Ovary (tissue), 9 donors: ENCODE data around the gene ABL1. TPM values are rescaled to one million over a fixed set of nuclear protein-coding genes. Genes with fewer than 3 reads are reported as not detected.

Source experiments
- DNase-seq, 5 donors: peaks; one replicate each; pipeline ENCODE4 v3.0.0-alpha.2; 2019 to 2020
- H3K27ac ChIP-seq, 2 donors: fragments of 200-600 bp; one replicate each; pipeline versions ENCODE4 v1.5.1 to v1.8.0; 2019 to 2022
- H3K27me3 ChIP-seq: fragments of 200-600 bp; one replicate; pipeline ENCODE4 v1.8.0; 2022
- H3K36me3 ChIP-seq: fragments of 200-600 bp; sonication (generic); one replicate; pipeline ENCODE4 v1.5.1; 2019
- H3K4me1 ChIP-seq: one replicate; pipeline ENCODE4 v1.8.1; 2013; ENCODE audit warnings: mild to moderate bottlenecking, moderate library complexity; ENCODE audit not compliant: insufficient read depth
- H3K4me3 ChIP-seq: fragments of 200-600 bp; sonication (generic); one replicate; pipeline ENCODE4 v1.5.1; 2017
- H3K9me3 ChIP-seq, 2 donors: fragments of 200-600 bp in 1 of 2; sonication (generic) in 1 of 2; one replicate each; pipeline versions ENCODE4 v1.5.1 to v1.8.1; 2013 to 2019; ENCODE audit warnings: mild to moderate bottlenecking in 1 of 2, moderate library complexity in 1 of 2
- EP300 ChIP-seq: sonication (generic); formaldehyde crosslinking; IDR thresholded peaks from one replicate; pipeline ENCODE4 v1.6.1; 2017; ENCODE audit warnings: antibody characterized with exemption
- POLR2A ChIP-seq: fragments of 450-650 bp; IDR thresholded peaks from one replicate; pipeline ENCODE4 v1.6.1; 2017; ENCODE audit warnings: antibody characterized with exemption, mild to moderate bottlenecking, moderate library complexity
- WGBS, 3 donors: extraction: QIAGEN DNeasy Blood & Tissue Kit in 1 of 3; methylation state at CpG; one replicate each; pipeline versions ENCODE4 v1.1.5 to v1.1.7; 2013 to 2017; 5-methylcytosine and 5-hydroxymethylcytosine counted together
- intact Hi-C, 4 donors: fragments of 100-400 bp; cut with DNase I; formaldehyde crosslinking; loops; one replicate each; pipeline versions ENCODE4 v1.11.0 to v1.15.1; 2022 to 2023
- polyA plus RNA-seq, 2 donors: library from polyadenylated mRNA; stranded (reverse); fragments of 200-250 nt in 1 of 2; fragments of 350-450 nt in 1 of 2; fragmentation: Illumina TruSeq in 1 of 2; extraction: RNeasy Lipid Tissue Mini Kit (QIAGEN cat#74804) in 1 of 2; gene quantifications; one replicate each; pipeline ENCODE4 v1.2.3, GENCODE V29; 2013 to 2014
- total RNA-seq, 7 donors: library from RNA; depleted of rRNA in 2 of 7; stranded (reverse); fragments of >200 nt in 2 of 7; fragmentation: NEBNext Ultra II Directional in 3 of 7; extraction: Animal tissue kit (Norgen Biotek cat#: 25700) in 3 of 7; gene quantifications; one replicate each; pipeline versions ENCODE4 v1.1.0 to v1.2.4, GENCODE V29; 2016 to 2023
- TF ChIP-seq, protein P1 (sequence below), 3 donors: fragments of 450-650 bp in 2 of 3; fragments of 200-600 bp in 1 of 3; IDR thresholded peaks; one replicate each; pipeline versions ENCODE4 v1.5.1 to v1.8.0; 2016 to 2022; ENCODE audit warnings: antibody characterized with exemption in 3 of 3, mild to moderate bottlenecking in 1 of 3
- donor health status: DM: no; HTN: no; CAD: no; lungs with moderate emphysema.
- donor health status: DM: no; HTN: no; CAD: no.
- donor health status: Bipolar disorder and iron deficiency.
- donor health status: DM: yes; HTN: yes; CAD: no.
- donor health status: DM: no; HTN: no; CAD: no.
- donor health status: DM: yes; HTN: yes; CAD: no.

Gene ABL1
- total and polyA plus RNA-seq, 9 donors = 39.4 to 112 (median 75.1) TPM

DNA sequence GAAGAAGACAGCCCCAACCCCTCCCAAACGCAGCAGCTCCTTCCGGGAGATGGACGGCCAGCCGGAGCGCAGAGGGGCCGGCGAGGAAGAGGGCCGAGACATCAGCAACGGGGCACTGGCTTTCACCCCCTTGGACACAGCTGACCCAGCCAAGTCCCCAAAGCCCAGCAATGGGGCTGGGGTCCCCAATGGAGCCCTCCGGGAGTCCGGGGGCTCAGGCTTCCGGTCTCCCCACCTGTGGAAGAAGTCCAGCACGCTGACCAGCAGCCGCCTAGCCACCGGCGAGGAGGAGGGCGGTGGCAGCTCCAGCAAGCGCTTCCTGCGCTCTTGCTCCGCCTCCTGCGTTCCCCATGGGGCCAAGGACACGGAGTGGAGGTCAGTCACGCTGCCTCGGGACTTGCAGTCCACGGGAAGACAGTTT is 49.1 kb downstream of the ABL1 start:
- no peaks in the 10 kb centered on the region for H3K27me3 ChIP-seq
- intact Hi-C loops = no loop called here
- no peak overlapping the region for H3K4me3 ChIP-seq
- H3K9me3 ChIP-seq = no peaks in the 10 kb centered on the region
- peak overlapping the region in 1 of 2 donors; percentile 12 for H3K27ac ChIP-seq
- 54 to 73% (median 65%) methylated on average over 25 of the region's 25 CpGs for WGBS, 3 donors
- peak; percentile 42 to 70 (median 56) for DNase-seq
- H3K4me1 ChIP-seq = no peaks in the 10 kb centered on the region
- H3K36me3 ChIP-seq = no peaks in the 10 kb centered on the region
- TF ChIP-seq, protein P1, sequence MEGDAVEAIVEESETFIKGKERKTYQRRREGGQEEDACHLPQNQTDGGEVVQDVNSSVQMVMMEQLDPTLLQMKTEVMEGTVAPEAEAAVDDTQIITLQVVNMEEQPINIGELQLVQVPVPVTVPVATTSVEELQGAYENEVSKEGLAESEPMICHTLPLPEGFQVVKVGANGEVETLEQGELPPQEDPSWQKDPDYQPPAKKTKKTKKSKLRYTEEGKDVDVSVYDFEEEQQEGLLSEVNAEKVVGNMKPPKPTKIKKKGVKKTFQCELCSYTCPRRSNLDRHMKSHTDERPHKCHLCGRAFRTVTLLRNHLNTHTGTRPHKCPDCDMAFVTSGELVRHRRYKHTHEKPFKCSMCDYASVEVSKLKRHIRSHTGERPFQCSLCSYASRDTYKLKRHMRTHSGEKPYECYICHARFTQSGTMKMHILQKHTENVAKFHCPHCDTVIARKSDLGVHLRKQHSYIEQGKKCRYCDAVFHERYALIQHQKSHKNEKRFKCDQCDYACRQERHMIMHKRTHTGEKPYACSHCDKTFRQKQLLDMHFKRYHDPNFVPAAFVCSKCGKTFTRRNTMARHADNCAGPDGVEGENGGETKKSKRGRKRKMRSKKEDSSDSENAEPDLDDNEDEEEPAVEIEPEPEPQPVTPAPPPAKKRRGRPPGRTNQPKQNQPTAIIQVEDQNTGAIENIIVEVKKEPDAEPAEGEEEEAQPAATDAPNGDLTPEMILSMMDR (IDR thresholded peaks at IDR 0.05) = no peak
- TF ChIP-seq EP300 = no peak
- no peak for TF ChIP-seq POLR2A

DNA sequence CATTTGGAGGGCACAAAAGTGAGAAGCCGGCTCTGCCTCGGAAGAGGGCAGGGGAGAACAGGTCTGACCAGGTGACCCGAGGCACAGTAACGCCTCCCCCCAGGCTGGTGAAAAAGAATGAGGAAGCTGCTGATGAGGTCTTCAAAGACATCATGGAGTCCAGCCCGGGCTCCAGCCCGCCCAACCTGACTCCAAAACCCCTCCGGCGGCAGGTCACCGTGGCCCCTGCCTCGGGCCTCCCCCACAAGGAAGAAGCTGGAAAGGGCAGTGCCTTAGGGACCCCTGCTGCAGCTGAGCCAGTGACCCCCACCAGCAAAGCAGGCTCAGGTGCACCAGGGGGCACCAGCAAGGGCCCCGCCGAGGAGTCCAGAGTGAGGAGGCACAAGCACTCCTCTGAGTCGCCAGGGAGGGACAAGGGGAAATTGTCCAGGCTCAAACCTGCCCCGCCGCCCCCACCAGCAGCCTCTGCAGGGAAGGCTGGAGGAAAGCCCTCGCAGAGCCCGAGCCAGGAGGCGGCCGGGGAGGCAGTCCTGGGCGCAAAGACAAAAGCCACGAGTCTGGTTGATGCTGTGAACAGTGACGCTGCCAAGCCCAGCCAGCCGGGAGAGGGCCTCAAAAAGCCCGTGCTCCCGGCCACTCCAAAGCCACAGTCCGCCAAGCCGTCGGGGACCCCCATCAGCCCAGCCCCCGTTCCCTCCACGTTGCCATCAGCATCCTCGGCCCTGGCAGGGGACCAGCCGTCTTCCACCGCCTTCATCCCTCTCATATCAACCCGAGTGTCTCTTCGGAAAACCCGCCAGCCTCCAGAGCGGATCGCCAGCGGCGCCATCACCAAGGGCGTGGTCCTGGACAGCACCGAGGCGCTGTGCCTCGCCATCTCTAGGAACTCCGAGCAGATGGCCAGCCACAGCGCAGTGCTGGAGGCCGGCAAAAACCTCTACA is 49.8 kb downstream of the ABL1 start:
- Histone ChIP-seq H3K27ac (peak overlapping the region in 1 of 2 donors; percentile 12), H3K4me1 (no peaks in the 10 kb centered on the region), H3K4me3 (no peak overlapping the region), H3K9me3 (no peaks in the 10 kb centered on the region), H3K36me3 (no peaks in the 10 kb centered on the region), H3K27me3 (no peaks in the 10 kb centered on the region)
- intact Hi-C loops = no loop called here
- DNase-seq = peak in 3 of 5 donors; percentile 48 to 51 (median 51)
- TF ChIP-seq, protein P1 (IDR thresholded peaks at IDR 0.05) = no peak
- no peak for TF ChIP-seq POLR2A
- TF ChIP-seq EP300 = no peak
- WGBS, 3 donors = 81 to 83% (median 81%) methylated on average over 41 to 47 of the region's 47 CpGs

DNA sequence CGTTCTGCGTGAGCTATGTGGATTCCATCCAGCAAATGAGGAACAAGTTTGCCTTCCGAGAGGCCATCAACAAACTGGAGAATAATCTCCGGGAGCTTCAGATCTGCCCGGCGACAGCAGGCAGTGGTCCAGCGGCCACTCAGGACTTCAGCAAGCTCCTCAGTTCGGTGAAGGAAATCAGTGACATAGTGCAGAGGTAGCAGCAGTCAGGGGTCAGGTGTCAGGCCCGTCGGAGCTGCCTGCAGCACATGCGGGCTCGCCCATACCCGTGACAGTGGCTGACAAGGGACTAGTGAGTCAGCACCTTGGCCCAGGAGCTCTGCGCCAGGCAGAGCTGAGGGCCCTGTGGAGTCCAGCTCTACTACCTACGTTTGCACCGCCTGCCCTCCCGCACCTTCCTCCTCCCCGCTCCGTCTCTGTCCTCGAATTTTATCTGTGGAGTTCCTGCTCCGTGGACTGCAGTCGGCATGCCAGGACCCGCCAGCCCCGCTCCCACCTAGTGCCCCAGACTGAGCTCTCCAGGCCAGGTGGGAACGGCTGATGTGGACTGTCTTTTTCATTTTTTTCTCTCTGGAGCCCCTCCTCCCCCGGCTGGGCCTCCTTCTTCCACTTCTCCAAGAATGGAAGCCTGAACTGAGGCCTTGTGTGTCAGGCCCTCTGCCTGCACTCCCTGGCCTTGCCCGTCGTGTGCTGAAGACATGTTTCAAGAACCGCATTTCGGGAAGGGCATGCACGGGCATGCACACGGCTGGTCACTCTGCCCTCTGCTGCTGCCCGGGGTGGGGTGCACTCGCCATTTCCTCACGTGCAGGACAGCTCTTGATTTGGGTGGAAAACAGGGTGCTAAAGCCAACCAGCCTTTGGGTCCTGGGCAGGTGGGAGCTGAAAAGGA is 50.7 kb downstream of the ABL1 start:
- H3K27me3 ChIP-seq = no peaks in the 10 kb centered on the region
- no peaks in the 10 kb centered on the region for H3K9me3 ChIP-seq
- TF ChIP-seq, protein P1 (IDR thresholded peaks at IDR 0.05) = no peak
- TF ChIP-seq POLR2A (no peak), EP300 (no peak)
- intact Hi-C loops = no loop called here
- no peaks in the 10 kb centered on the region for H3K36me3 ChIP-seq
- WGBS, 3 donors = 75 to 78% (median 78%) methylated on average over 32 to 35 of the region's 35 CpGs
- H3K4me1 ChIP-seq = no peaks in the 10 kb centered on the region
- H3K27ac ChIP-seq = no peak overlapping the region
- no peak for DNase-seq
- no peak overlapping the region for H3K4me3 ChIP-seq

DNA sequence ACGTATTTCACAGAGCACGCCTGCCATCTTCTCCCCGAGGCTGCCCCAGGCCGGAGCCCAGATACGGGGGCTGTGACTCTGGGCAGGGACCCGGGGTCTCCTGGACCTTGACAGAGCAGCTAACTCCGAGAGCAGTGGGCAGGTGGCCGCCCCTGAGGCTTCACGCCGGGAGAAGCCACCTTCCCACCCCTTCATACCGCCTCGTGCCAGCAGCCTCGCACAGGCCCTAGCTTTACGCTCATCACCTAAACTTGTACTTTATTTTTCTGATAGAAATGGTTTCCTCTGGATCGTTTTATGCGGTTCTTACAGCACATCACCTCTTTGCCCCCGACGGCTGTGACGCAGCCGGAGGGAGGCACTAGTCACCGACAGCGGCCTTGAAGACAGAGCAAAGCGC is 51.9 kb downstream of the ABL1 start:
- Histone ChIP-seq H3K9me3 (no peaks in the 10 kb centered on the region), H3K27ac (no peak overlapping the region), H3K4me3 (no peak overlapping the region), H3K27me3 (no peaks in the 10 kb centered on the region), H3K36me3 (no peaks in the 10 kb centered on the region), H3K4me1 (no peaks in the 10 kb centered on the region)
- WGBS, 3 donors = 52 to 76% (median 66%) methylated on average over 23 of the region's 23 CpGs
- no peak for DNase-seq
- TF ChIP-seq, protein P1 (IDR thresholded peaks at IDR 0.05) = no peak
- TF ChIP-seq POLR2A = no peak
- TF ChIP-seq EP300 = no peak
- intact Hi-C loops = no loop called here
